CD14-positive monocyte (primary cell): Measurements from ENCODE around the gene FAM24A. TPM values are rescaled to one million over a fixed set of nuclear protein-coding genes. Genes with fewer than 3 reads are reported as not detected.
"Not testable (repeated sequence)": the region's sequence is repeated elsewhere in the genome, so short reads cannot be mapped to it uniquely, and the experiment has no call there.

Source experiments
- DNase-seq, 3 donors: peaks; one replicate each; pipeline ENCODE4 v3.0.0-alpha.2; 2011 to 2022
- H2AFZ ChIP-seq: 2 replicates; pipeline ENCODE4 v1.6.0; 2012; ENCODE audit warnings: mild to moderate bottlenecking, low read depth, low read length, inconsistent platforms; ENCODE audit not compliant: insufficient read depth, poor library complexity, severe bottlenecking
- H3K27ac ChIP-seq, 2 donors: 1 replicate in 1 of 2; 2 replicates in 1 of 2; pipeline ENCODE4 v1.5.1; 2012 to 2013; ENCODE audit warnings: low read length in 2 of 2, control low read depth in 1 of 2, inconsistent platforms in 1 of 2, low read depth in 1 of 2, mild to moderate bottlenecking in 1 of 2
- H3K27me3 ChIP-seq, 2 donors: one replicate each; pipeline versions ENCODE4 v1.6.0 to v1.6.1; 2011 to 2013; ENCODE audit warnings: low read length in 2 of 2; ENCODE audit not compliant: control insufficient read depth in 2 of 2, insufficient read depth in 2 of 2
- H3K36me3 ChIP-seq, 2 donors: replicated peaks in 1 of 2; 1 replicate in 1 of 2; 2 replicates in 1 of 2; pipeline versions ENCODE4 v1.5.1 to v1.6.1; 2012 to 2013; ENCODE audit warnings: low read length in 2 of 2, control low read depth in 1 of 2, inconsistent platforms in 1 of 2, mild to moderate bottlenecking in 1 of 2; ENCODE audit not compliant: insufficient read depth in 2 of 2, control insufficient read depth in 1 of 2
- H3K4me1 ChIP-seq, 2 donors: 1 replicate in 1 of 2; 2 replicates in 1 of 2; pipeline versions ENCODE4 v1.5.1 to v1.6.1; 2012 to 2013; ENCODE audit warnings: low read length in 2 of 2, control low read depth in 1 of 2, inconsistent platforms in 1 of 2, mild to moderate bottlenecking in 1 of 2, moderate library complexity in 1 of 2; ENCODE audit not compliant: insufficient read depth in 2 of 2, control insufficient read depth in 1 of 2
- H3K4me2 ChIP-seq: replicated peaks from 2 replicates; pipeline ENCODE3; 2012; ENCODE audit warnings: low read length, moderate library complexity, mild to moderate bottlenecking; ENCODE audit not compliant: poor library complexity, severe bottlenecking; ENCODE audit errors: extremely low read depth
- H3K4me3 ChIP-seq, 3 experiments: fragments of 200-600 bp in 1 of 3; sonication (generic) in 1 of 3; replicated peaks in 1 of 3; 1 replicate in 2 of 3; 2 replicates in 1 of 3; pipeline ENCODE4 v1.5.1; 2011 to 2013; ENCODE audit warnings: low read length in 3 of 3, mild to moderate bottlenecking in 3 of 3, control low read depth in 2 of 3, low read depth in 2 of 3, inconsistent platforms in 1 of 3, moderate library complexity in 1 of 3
- H3K79me2 ChIP-seq: 2 replicates; pipeline ENCODE4 v1.6.0; 2012; ENCODE audit warnings: mild to moderate bottlenecking, control low read depth, inconsistent platforms, low read length, moderate library complexity; ENCODE audit not compliant: insufficient read depth
- H3K9ac ChIP-seq: 2 replicates; pipeline ENCODE4 v1.6.0; 2017; ENCODE audit warnings: low read length, mild to moderate bottlenecking; ENCODE audit not compliant: insufficient read depth, poor library complexity, severe bottlenecking
- H3K9me3 ChIP-seq, 2 donors: replicated peaks in 1 of 2; 1 replicate in 1 of 2; 2 replicates in 1 of 2; pipeline versions ENCODE4 v1.5.1 to v1.6.1; 2012 to 2013; ENCODE audit warnings: low read length in 2 of 2, control low read depth in 1 of 2; ENCODE audit not compliant: control insufficient read depth in 1 of 2, insufficient read depth in 1 of 2
- H4K20me1 ChIP-seq: 2 replicates; pipeline ENCODE4 v1.6.0; 2012; ENCODE audit warnings: mild to moderate bottlenecking, low read length, control low read depth, moderate library complexity; ENCODE audit not compliant: insufficient read depth
- H3K27ac Mint-ChIP-seq, 7 donors: one replicate each; pipeline ENCODE4 v1.8.0; 2020; ENCODE audit warnings: mild to moderate bottlenecking in 7 of 7, mixed read lengths in 7 of 7, moderate library complexity in 6 of 7, inconsistent platforms in 2 of 7
- H3K27me3 Mint-ChIP-seq, 3 donors: one replicate each; pipeline ENCODE4 v1.8.0; 2021 to 2022; ENCODE audit warnings: low read depth in 3 of 3, mild to moderate bottlenecking in 3 of 3, mixed read lengths in 3 of 3, moderate library complexity in 3 of 3, inconsistent platforms in 1 of 3
- H3K36me3 Mint-ChIP-seq, 2 donors: one replicate each; pipeline ENCODE4 v1.8.0; 2020; ENCODE audit warnings: mixed read lengths in 2 of 2, inconsistent platforms in 1 of 2, mild to moderate bottlenecking in 1 of 2
- H3K4me1 Mint-ChIP-seq: one replicate; pipeline ENCODE4 v1.8.0; 2020; ENCODE audit warnings: mild to moderate bottlenecking, mixed read lengths
- H3K4me3 Mint-ChIP-seq, 2 donors: one replicate each; pipeline ENCODE4 v1.8.0; 2020; ENCODE audit warnings: mild to moderate bottlenecking in 2 of 2, mixed read lengths in 2 of 2, moderate library complexity in 1 of 2
- H3K9me3 Mint-ChIP-seq, 7 donors: one replicate each; pipeline ENCODE4 v1.8.0; 2020 to 2022; ENCODE audit warnings: mixed read lengths in 7 of 7, mild to moderate bottlenecking in 6 of 7, moderate library complexity in 6 of 7, inconsistent platforms in 2 of 7
- CTCF ChIP-seq: fragments of 200-600 bp; IDR thresholded peaks from one replicate; pipeline ENCODE4 v1.8.0; 2022; ENCODE audit warnings: antibody characterized with exemption, mild to moderate bottlenecking
- WGBS: methylation state at CpG from one replicate; pipeline ENCODE4 v1.1.5; 2013; ENCODE audit warnings: missing lambda C conversion rate; ENCODE audit not compliant: insufficient coverage; 5-methylcytosine and 5-hydroxymethylcytosine counted together
- intact Hi-C, 2 donors: fragments of 100-400 bp; cut with micrococcal nuclease; formaldehyde crosslinking; loops; one replicate each; pipeline versions ENCODE4 v1.15.0 to v1.15.1; 2023
- polyA plus RNA-seq, 3 donors: library from polyadenylated mRNA; depleted of rRNA in 1 of 3; unstranded in 2 of 3; stranded (reverse) in 1 of 3; fragments of 300-500 nt in 2 of 3; fragments of >200 nt in 1 of 3; fragmentation: Illumina TruSeq in 2 of 3; gene quantifications; 1 replicate in 2 of 3; 2 replicates in 1 of 3; pipeline ENCODE4 v1.2.3, GENCODE V29; 2012 to 2021

FAM24A gene
- polyA plus RNA-seq, 3 donors: not detected

- H3K4me3 Mint-ChIP-seq: no peak overlapping the region
- no peak for TF ChIP-seq CTCF
- intact Hi-C loops: no loop called here
- Histone ChIP-seq H2AFZ (no peak overlapping the region), H3K4me3 (no peak overlapping the region), H3K9me3 (no peaks in the 10 kb centered on the region), H3K27ac (no peak overlapping the region), H3K4me2 (no peak overlapping the region), H4K20me1 (no peaks in the 10 kb centered on the region), H3K79me2 (peaks cover under 1% of the 10 kb centered on the region), H3K9ac (no peak overlapping the region), H3K36me3 (no peaks in the 10 kb centered on the region), H3K4me1 (peaks cover 12 to 13% of the 10 kb centered on the region in 2 donors), H3K27me3 (peaks cover 3 to 5% of the 10 kb centered on the region in 2 donors)
- peaks cover 14% of the 10 kb centered on the region for H3K4me1 Mint-ChIP-seq
- no peak for DNase-seq
- WGBS: no CpG with 5 or more reads among the region's 1 CpG
- H3K9me3 Mint-ChIP-seq: peaks cover 0 to 11% (median 0%) of the 10 kb centered on the region in 7 donors
- no peaks in the 10 kb centered on the region for H3K36me3 Mint-ChIP-seq
- peaks cover 2 to 16% (median 9%) of the 10 kb centered on the region in 3 donors for H3K27me3 Mint-ChIP-seq
- no peak overlapping the region for H3K27ac Mint-ChIP-seq
Measured at GRCh38 chr10:122884166-122884565, 26.2 kb upstream of the FAM24A start.

- Histone ChIP-seq H3K4me3 (no peak overlapping the region), H3K79me2 (no peaks in the 10 kb centered on the region), H3K27me3 (no peaks in the 10 kb centered on the region), H3K36me3 (no peaks in the 10 kb centered on the region), H3K27ac (no peak overlapping the region), H4K20me1 (no peaks in the 10 kb centered on the region), H3K4me2 (no peak overlapping the region), H3K9me3 (no peaks in the 10 kb centered on the region), H2AFZ (no peak overlapping the region), H3K9ac (no peak overlapping the region), H3K4me1 (no peaks in the 10 kb centered on the region)
- peaks cover 2 to 5% (median 3%) of the 10 kb centered on the region in 3 donors for H3K27me3 Mint-ChIP-seq
- 97% methylated on average over 3 of the region's 5 CpGs for WGBS
- peaks cover 0 to 6% (median 0%) of the 10 kb centered on the region in 7 donors for H3K9me3 Mint-ChIP-seq
- peak overlapping the region in 1 of 2 donors; percentile 7 for H3K4me3 Mint-ChIP-seq
- intact Hi-C loops: no loop called here
- no peak for DNase-seq
- H3K4me1 Mint-ChIP-seq: peaks cover 3% of the 10 kb centered on the region
- no peak overlapping the region for H3K27ac Mint-ChIP-seq
- TF ChIP-seq CTCF: no peak
- H3K36me3 Mint-ChIP-seq: no peaks in the 10 kb centered on the region
Measured at GRCh38 chr10:122894261-122894944, 16.0 kb upstream of the FAM24A start.

DNA sequence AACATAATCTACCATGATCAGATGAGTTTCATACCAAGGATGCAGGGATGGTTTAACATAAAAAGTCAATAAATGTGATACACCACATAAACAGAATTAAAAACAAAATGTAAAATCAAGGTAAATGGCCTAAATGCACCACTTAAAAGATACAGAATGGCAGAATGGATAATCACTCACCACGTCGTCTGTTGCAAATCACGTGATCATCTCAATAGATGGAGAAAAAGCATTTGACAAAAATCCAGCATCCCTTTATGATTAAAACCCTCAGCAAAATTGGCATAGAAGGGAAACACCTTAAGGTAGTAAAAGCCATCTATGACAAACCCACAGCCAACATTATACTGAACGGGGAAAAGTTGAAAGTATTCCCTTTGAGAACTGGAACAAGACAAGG is 6.5 kb upstream of the FAM24A start:
- H3K27ac Mint-ChIP-seq, intact Hi-C loops, H3K4me2 ChIP-seq, H2AFZ ChIP-seq, H3K4me3 ChIP-seq, H3K36me3 Mint-ChIP-seq, H3K4me1 ChIP-seq, DNase-seq, H3K27ac ChIP-seq, H3K27me3 ChIP-seq, H3K27me3 Mint-ChIP-seq, H3K4me3 Mint-ChIP-seq, H3K36me3 ChIP-seq, H3K9me3 Mint-ChIP-seq, H3K4me1 Mint-ChIP-seq, H3K9ac ChIP-seq, H3K9me3 ChIP-seq, H4K20me1 ChIP-seq, H3K79me2 ChIP-seq: not testable (repeated sequence)
- no CpG with 5 or more reads among the region's 4 CpGs for WGBS
